ENCODE results near the gene USP24.

- TF ChIP-seq FOS (IDR thresholded peaks at IDR 0.05; ENCODE audit: borderline replicate concordance, insufficient read depth, low read length) (no peak), CTCF (IDR thresholded peaks at IDR 0.05; ENCODE audit: extremely low read depth in 1 of 2, insufficient read depth in 1 of 2, low read depth in 1 of 2, low read length in 2 of 2) (no peak), POLR2A (IDR thresholded peaks at IDR 0.05; ENCODE audit: low read depth, low read length) (no peak), MAX (IDR thresholded peaks at IDR 0.05; ENCODE audit: insufficient read depth, insufficient read length) (no peak)
These were observed 174.2 kb downstream of the USP24 start for GRCh38 chr1:55040933-55041494.

Measured in endothelial cell of umbilical vein (primary cell).